HAP-1 (cell line): Measurements from ENCODE around the gene C20orf141.

Source experiments
- DNase-seq, 2 experiments: peaks; one replicate each; pipeline ENCODE4 v3.0.0-alpha.2; 2016 to 2020; ENCODE audit warnings: low spot score in 2 of 2
- H3K27me3 ChIP-seq: fragments of 250-450 bp; sonication (Bioruptor Pico); 2 replicates; pipeline ENCODE4 v1.5.1; 2020; ENCODE audit warnings: low read depth, mild to moderate bottlenecking, moderate library complexity
- H3K36me3 ChIP-seq: fragments of 250-450 bp; sonication (Bioruptor Pico); replicated peaks from 2 replicates; pipeline ENCODE4 v1.5.1; 2020; ENCODE audit warnings: mild to moderate bottlenecking
- H3K4me1 ChIP-seq: fragments of 250-450 bp; sonication (Bioruptor Pico); 2 replicates; pipeline ENCODE4 v1.5.1; 2020; ENCODE audit warnings: mild to moderate bottlenecking
- H3K4me3 ChIP-seq: fragments of 250-450 bp; sonication (Bioruptor Pico); 2 replicates; pipeline ENCODE4 v1.5.1; 2020; ENCODE audit warnings: mild to moderate bottlenecking, moderate library complexity
- H3K9me3 ChIP-seq: fragments of 250-450 bp; sonication (Bioruptor Pico); 2 replicates; pipeline ENCODE4 v1.5.1; 2020; ENCODE audit warnings: mild to moderate bottlenecking, moderate library complexity
- in situ Hi-C: fragments of 300-500 bp; cut with MboI; formaldehyde crosslinking; loops from 3 replicates; pipeline ENCODE4 v1.14.3; 2020; ENCODE audit warnings: low sequenced_read_pairs, inconsistent platforms, mixed read lengths

The C20orf141 gene

DNA sequence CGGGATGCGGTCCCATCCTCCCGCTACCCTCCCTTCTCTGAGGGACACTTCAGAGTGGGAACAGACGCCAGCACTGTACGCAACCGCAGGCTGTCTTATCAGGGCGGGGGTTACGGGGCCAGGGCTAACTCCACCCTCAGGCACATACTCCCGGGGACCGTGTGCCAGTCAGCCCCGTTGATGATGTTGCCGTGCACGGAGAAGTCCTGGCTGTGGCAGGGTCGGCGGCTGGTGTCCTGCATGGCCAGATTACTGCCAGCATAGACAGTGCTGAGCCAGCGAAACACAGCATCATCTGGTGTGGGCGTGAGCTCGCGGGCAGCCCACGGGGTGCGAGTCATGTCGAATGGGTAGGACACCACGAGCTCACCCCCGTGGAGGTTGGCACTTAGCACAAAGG, 19.3 kb upstream of the C20orf141 start:
- in situ Hi-C loops = no loop called here
- Histone ChIP-seq H3K27me3 (no peaks in the 10 kb centered on the region), H3K36me3 (peaks cover 33% of the 10 kb centered on the region), H3K9me3 (no peaks in the 10 kb centered on the region), H3K4me3 (no peak overlapping the region), H3K4me1 (peaks cover 2% of the 10 kb centered on the region; the same call in 1 of the 2 replicates)
- DNase-seq = no peak

DNA sequence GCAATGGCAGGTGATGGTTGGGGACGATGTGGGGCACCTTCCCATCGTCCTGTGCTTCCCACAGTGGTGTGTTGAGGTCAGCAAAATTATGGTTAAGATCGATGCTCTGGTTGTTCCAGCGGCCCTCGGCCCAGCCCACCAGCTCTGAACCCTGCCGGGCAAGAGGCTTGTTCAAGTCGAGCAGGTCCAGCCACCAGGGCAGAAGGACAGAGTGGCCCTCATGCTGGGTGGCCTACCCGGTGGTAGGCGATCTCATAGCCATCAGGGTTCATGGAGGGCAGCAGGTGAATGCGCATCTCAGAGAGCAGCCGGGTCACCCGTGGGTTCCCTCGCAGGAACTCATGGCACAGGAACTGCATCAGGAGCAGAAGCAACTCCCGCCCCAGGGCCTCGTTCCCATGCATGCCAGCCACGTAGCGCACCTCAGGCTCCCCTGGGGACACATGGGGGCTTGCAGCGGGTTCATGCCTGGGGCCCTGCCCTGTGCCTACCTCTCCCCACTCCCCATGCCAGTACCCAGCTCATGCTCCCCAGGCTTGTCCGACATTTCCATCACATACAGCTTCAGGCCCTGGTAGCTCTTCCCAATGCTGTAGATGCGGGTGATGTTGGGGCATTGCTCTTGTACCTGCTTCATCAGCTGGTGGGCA, 18.7 kb upstream of the C20orf141 start:
- Histone ChIP-seq H3K36me3 (peaks cover 33% of the 10 kb centered on the region), H3K9me3 (no peaks in the 10 kb centered on the region), H3K4me1 (peaks cover 6% of the 10 kb centered on the region), H3K4me3 (no peak overlapping the region), H3K27me3 (no peaks in the 10 kb centered on the region)
- in situ Hi-C loops = no loop called here
- no peak for DNase-seq

DNA sequence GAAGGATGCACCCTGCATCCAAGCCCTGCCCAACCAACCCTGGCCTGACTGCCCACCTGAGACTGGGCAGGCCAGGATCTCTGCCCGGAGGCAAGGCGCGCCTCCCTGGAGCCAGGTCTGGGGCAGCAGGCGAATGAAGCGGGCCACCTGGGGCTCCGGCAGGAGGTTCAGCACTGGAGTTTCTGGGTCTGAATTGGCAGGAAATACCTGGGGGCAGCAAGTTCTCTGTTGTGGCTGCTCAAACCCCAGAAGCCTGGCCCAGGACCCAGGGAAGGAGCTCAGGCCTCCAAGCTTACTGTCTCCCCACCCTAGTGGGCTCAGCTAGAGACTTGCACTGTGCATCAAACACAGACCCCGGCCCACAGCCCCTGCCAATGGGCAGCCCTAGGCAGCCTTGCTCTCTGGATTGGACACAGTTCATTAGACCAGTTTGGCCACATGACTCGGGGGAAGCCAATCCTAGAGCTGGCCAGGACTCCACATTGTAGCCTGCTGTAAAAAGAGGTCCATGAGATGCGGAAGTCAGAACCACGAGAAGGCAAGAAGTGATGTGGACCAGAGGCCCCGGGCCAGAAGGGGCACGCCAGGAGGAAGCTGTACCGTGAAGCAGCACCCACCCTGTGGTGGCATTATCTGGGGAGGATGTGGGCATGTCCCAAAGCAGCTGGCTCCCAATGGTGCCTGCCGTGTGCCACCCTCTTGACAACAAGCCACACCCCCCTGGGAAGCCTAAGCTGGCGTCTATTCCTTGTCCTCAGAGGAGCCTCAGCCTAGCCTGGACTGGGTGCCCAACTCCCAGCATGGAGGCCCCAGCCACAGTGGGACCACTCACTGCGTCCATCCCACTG, 17.4 kb upstream of the C20orf141 start:
- Histone ChIP-seq H3K4me3 (no peak overlapping the region), H3K27me3 (no peaks in the 10 kb centered on the region), H3K9me3 (no peaks in the 10 kb centered on the region), H3K4me1 (peaks cover 11% of the 10 kb centered on the region), H3K36me3 (peaks cover 33% of the 10 kb centered on the region)
- DNase-seq = no peak
- in situ Hi-C loops = no loop called here

DNA sequence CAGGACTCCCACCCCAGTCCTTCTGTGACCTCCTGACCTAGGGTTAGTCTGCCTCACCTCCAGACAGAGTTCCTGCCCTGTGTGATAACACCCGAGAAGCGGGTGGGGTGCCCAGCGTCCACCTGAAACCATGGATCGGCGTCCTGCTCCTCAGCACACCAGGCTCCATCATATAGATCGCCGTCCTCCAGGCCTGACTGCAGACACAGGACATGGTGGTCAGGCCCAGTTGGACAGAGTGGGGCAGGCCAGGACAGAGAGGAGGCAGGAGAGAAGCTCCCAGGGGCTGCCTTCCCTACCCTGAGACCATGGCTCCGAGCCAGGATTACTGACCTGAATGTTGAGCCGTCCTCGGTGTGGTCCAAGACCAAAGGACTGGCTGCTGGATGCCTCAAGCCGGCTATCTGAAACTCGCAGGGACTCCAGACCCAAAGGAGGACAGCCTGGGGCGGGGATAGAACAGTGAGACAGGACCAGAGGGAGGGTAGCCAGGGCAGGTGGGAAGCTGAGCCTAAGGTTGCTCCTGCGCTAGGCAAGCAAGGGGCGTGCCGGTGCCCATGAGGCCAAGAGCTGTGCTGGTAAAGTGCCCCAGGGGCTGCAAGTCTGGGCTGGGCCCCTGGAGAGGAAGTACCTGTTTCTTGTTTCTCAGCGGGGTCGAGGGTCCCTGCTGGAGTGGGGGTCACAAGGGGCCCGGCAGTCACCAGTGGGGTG, 16.5 kb upstream of the C20orf141 start:
- Histone ChIP-seq H3K27me3 (no peaks in the 10 kb centered on the region), H3K4me3 (no peak overlapping the region), H3K4me1 (peaks cover 11% of the 10 kb centered on the region), H3K36me3 (peaks cover 33% of the 10 kb centered on the region), H3K9me3 (no peaks in the 10 kb centered on the region)
- DNase-seq = no peak
- in situ Hi-C loops = no loop called here

DNA sequence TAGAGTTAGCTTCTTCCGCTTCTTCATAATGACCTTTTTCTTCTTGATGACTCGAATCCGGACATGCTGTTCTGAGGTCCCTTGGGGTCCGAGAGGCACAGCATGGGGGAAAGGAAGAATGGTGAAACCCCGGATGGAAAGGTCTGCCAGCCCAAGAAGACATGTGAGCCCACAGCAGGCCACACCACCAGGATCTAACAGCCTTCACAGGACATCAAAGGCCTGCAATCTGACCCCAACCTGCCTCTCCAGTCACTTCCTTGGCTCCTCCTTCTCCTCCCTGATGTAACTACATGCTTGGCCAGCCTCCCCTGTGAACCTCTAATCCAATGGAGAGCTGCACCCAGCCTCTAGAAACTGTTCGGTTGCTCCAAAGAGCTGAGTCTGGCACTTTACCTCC, 16.0 kb upstream of the C20orf141 start:
- peak in 1 of 2 experiments; percentile 33 for DNase-seq

DNA sequence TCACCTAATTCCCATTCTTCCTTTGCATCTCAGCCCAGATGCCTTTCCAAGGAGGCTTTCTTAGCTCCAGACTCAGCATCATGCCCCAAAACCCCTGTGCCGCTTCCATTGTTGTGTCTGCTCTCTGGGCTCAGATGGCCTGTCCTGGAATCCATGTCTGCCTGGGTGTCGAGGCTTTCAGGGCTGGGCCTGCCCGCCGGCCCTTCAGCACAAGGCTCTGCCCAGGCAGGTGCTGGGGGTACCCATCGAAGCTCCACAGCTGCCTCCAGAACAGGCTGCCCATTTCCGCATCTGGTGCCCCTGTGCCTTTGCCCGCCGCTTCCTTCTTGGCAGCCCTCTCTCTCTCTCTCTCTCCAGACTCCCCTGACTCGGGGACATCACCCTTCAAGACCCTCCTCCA, 15.5 kb upstream of the C20orf141 start:
- in situ Hi-C loops = no loop called here
- DNase-seq = no peak
- no peaks in the 10 kb centered on the region for H3K27me3 ChIP-seq
- H3K4me1 ChIP-seq = peaks cover 11% of the 10 kb centered on the region
- H3K9me3 ChIP-seq = no peaks in the 10 kb centered on the region
- H3K4me3 ChIP-seq = peak overlapping the region; percentile 63
- H3K36me3 ChIP-seq = peaks cover 33% of the 10 kb centered on the region

More for the DNA sequence above, 16.0 kb upstream of the C20orf141 start:
- peaks cover 11% of the 10 kb centered on the region for H3K4me1 ChIP-seq
- no peak overlapping the region for H3K4me3 ChIP-seq
- H3K27me3 ChIP-seq = no peaks in the 10 kb centered on the region
- no peaks in the 10 kb centered on the region for H3K9me3 ChIP-seq
- in situ Hi-C loops = no loop called here
- H3K36me3 ChIP-seq = peaks cover 33% of the 10 kb centered on the region

DNA sequence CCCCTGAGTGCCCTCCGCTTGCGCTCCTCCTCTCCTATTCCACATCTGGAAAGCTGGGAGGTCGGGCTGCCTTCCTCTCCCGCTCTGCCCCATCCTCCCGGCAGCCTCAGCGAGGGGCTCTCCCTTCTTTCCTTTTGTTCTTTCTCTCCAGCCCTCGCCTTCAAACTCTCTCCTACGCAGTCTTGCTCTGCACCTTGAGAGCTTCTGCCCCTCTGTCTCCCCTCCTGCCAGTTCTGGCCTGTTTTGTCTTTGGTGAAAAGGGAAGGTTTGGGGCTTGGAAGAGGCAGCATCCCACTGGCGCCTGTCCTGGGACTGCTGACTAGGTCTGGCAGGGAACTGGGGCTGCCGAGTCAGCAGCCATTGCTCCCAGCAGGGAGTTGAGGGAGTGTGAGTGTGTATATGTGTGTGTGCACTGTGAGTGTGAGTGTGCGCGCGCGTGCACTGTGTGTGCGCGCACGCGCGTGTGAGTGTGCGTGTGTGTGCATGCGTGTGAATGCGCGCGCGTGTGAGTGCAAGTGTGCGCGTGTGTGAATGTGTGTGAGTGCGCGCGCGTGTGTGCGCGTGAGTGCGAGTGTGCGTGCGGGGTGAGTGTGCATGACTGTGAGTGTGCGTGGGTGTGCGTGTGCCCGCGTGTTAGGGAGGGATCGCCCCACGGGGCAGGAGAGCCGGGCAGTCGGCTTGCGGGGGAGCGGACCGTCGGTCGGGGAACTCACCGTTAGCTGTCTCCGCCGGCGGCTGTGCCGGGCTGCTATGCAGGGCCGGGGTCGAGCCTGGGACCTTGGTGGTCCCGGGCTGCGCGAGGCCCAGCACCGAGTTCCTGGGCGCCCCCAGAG, 14.9 kb upstream of the C20orf141 start:
- peak overlapping the region; percentile 63 for H3K4me3 ChIP-seq
- no peaks in the 10 kb centered on the region for H3K27me3 ChIP-seq
- in situ Hi-C loops = no loop called here

DNA sequence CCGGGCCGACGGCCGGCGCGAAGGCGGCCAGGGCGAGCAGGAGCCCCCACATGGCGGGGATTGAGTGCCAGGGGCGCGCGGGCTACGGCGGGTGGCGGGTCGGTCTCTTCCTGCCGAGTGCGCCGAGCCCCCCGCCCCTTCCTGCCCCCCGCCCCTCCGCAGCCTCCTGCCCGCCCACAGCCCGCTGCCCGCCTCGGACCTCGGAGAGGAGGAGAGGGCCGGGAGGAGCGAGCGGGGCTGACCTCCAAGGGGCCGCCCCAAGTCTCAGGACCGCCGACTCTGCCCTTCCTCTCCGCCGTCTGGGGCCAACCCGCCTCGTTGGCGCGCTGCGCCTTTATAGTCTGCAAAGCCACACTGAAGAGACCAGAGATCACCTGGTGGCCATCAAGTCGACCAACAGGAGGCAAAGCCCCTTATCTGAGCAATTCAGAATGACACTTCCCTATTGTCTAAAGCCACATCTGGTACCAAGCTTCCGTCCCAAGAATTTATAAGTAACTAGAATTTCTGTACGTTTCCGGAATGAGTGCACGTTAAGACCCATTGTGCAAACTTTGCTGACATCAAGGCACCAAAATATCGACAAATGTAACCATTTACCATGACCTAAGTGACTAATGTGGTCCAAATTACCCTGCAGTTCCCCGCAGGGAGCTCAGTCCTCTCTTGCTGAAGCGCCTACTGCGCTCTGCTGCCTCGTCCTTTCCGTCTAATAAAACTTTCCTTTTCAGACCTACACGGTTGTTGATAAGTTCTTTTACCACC, 14.1 kb upstream of the C20orf141 start, which contains the start of gene CPXM1:
Gene CPXM1, minus strand, starts transcription at position 107 of the 765 bp plus-strand sequence. Its CDS starts 55 bp downstream, at position 52.
- in situ Hi-C loops = no loop called here
- Histone ChIP-seq H3K9me3 (no peaks in the 10 kb centered on the region), H3K4me3 (peak within 1 kb of the TSS; percentile 63), H3K27me3 (no peaks in the 10 kb centered on the region), H3K4me1 (peaks cover 11% of the 10 kb centered on the region), H3K36me3 (peaks cover 24% of the 10 kb centered on the region)
- peak; percentile 60 to 85 for DNase-seq

More for the DNA sequence above, 14.9 kb upstream of the C20orf141 start:
- DNase-seq = peak; percentile 18 to 44
- Histone ChIP-seq H3K36me3 (peaks cover 32% of the 10 kb centered on the region), H3K4me1 (peaks cover 11% of the 10 kb centered on the region), H3K9me3 (no peaks in the 10 kb centered on the region)

DNA sequence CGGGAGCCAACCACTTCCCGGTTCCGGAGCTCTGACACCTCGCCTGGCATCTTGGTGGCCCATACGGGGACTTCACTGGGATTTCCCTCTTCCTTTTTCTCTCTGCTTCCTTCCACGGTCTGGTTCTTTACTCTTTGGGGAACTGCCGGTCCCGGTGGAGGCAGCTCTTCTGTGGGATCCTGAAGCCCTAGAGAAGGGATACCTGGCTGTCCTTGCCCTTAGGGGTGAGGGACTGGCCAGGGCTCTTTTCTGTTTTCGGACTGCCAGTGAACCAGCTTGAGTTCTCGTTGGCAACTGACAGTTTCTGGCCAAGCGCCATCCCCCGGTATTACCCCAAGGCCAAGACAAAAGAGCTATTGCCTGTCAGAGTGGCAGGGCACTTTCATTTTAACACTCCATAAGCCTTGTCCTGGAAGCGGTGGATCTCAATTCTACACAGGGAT, 13.5 kb upstream of the C20orf141 start:
- H3K4me3 ChIP-seq = peak overlapping the region; percentile 63
- H3K27me3 ChIP-seq = no peaks in the 10 kb centered on the region
- in situ Hi-C loops = no loop called here
- peaks cover 11% of the 10 kb centered on the region for H3K4me1 ChIP-seq
- no peaks in the 10 kb centered on the region for H3K9me3 ChIP-seq
- peaks cover 18% of the 10 kb centered on the region for H3K36me3 ChIP-seq
- DNase-seq = no peak

DNA sequence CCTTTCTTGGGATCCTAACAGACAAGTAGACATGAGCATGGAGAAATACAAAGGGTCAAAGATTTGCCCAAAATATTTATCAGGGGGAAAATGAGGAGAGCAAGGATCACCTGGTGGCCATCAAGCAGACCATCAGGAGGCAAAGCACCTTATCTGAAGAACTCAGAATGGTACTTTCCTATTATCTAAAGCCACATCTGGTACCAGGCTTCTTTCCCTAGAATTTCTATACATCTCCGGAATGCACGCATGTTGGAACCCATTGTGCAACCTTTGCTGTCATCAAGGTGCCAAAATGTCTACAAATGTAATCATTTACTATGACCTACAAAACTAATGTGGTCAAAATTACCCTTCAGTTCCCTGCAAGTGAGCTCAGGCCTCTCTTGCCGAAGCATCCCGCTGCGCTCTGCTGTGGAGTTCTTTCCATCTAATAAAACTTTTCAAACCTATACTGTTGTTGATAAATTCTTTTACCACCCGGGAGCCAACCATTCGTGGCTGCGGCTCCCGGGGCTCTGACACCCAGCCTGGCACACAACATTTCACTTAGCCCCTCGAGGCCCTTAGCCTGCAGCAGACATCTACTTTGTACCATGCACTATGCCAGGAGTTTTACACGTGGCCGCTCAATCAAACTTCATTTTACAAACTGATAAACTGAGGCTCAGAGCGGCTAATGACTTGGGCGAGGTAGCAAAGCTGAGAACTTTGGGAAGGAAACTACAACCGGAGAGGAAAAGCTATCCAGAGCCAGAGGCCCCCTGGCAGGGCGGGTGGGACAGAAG, 10.6 kb upstream of the C20orf141 start:
- in situ Hi-C loops = no loop called here
- DNase-seq = no peak
- peaks cover 11% of the 10 kb centered on the region for H3K4me1 ChIP-seq
- no peaks in the 10 kb centered on the region for H3K36me3 ChIP-seq
- H3K4me3 ChIP-seq = no peak overlapping the region
- H3K27me3 ChIP-seq = no peaks in the 10 kb centered on the region
- no peaks in the 10 kb centered on the region for H3K9me3 ChIP-seq

DNA sequence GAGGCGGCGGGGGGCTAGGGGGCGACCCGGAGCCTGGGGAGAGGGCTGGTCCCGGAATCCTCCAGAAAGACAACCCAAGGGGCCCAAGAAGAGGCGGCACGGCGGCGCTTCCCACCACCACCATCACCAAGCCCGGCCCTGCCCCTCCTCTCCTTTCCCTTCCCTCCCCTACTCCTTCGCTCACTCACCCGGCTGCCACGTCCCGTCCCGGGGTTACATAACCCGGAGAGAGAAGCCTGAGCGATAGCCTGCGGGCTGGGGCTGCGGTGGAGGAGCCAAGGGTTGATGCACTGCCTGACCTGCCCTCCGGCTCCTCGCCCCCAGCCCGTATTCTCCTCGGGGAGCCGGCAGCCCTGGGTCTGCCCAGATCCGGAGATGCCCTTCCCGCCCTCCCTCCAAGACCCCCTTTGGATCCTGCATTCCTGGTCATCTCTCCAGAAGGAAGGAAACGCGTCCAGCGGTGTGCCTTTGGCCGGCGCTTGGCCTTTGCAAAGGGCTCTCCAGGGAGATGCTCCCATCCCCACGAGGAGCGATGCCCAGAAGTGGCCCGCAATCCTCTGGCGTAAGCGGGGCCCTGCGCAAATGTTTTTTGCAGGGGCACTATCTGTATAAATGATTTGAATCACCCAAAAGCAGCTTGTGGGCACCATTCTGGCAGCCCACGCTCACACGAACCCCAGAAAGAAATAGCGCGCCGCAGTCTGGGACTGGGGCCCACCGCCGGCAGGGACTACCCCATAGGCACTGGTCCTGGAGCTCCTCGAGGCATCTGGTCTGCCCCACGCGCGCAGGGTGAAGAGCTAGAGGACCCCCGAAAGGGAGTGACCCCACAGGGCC, 9.7 kb upstream of the C20orf141 start:
- H3K4me3 ChIP-seq = no peak overlapping the region
- no peak for DNase-seq
- H3K27me3 ChIP-seq = no peaks in the 10 kb centered on the region
- peaks cover 9% of the 10 kb centered on the region for H3K4me1 ChIP-seq
- no peaks in the 10 kb centered on the region for H3K9me3 ChIP-seq
- in situ Hi-C loops = no loop called here
- H3K36me3 ChIP-seq = no peaks in the 10 kb centered on the region
